GM21423 (cell line): ENCODE data around the gene CTDSPL.
"Not testable (repeated sequence)": the region's sequence is repeated elsewhere in the genome, so short reads cannot be mapped to it uniquely, and the experiment has no call there.

ENCODE experiments used
- ATAC-seq: cut with Tn5 transposase; IDR thresholded peaks from one replicate; pipeline ENCODE4 v1.9.1; 2021; ENCODE audit warnings: mild to moderate bottlenecking, moderate library complexity; ENCODE audit not compliant: unreplicated experiment

The CTDSPL gene

DNA sequence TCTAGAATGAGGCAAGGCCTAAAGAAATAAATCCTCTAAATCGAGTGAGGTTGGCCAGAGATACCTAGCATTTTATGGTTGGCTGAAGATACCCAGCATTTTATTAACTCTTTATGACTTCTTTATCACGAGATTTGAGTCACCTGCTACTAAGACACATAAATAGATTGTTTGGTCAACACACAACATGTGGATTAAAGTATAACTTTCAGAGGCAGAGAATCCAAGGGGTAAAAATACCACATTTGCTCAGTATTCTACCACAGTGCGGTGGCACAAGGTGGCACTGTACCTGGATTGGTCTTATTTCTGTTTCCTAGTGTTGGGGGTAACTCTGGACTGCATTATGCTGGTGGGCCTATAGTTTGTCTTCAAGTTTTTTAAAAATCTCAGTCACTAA is 102.0 kb downstream of the CTDSPL start:
- no peak for ATAC-seq

DNA sequence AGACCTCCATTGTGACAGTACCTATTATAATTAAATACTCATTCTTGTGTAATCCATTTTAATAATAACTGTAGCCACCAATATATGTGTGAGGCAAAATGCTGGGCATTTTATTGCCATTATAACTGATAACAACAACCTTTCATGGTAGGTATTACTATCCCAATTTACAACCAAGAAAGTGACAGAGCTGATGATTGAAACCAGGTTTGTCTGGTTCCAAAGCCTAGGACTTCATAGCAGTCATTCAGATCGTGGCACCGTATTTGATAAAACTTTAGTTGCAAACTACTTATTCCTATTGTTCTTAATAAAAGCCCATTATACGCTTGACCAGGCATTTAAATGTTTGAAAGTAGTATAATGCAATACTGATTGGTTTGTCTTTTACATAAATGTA is 102.5 kb downstream of the CTDSPL start:
- ATAC-seq = no peak

DNA sequence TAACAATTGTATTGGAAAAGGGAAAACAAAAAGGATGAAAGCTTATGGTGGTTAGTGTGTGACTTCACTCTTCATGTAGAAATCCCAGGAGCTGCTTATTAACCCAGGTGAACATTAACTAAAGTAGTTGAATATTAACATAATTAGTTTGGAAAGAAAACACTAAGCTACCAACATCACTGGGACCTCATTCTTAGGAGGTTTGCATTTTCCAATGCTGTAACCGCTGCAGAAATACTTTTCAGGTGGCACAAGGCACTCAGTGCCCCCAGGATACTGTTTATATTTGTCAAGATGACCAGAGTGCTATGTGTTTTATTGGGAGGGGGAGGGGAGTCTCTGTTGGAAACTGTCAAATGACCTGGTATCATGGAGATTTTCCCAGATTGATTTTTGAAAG is 103.0 kb downstream of the CTDSPL start:
- no peak for ATAC-seq

DNA sequence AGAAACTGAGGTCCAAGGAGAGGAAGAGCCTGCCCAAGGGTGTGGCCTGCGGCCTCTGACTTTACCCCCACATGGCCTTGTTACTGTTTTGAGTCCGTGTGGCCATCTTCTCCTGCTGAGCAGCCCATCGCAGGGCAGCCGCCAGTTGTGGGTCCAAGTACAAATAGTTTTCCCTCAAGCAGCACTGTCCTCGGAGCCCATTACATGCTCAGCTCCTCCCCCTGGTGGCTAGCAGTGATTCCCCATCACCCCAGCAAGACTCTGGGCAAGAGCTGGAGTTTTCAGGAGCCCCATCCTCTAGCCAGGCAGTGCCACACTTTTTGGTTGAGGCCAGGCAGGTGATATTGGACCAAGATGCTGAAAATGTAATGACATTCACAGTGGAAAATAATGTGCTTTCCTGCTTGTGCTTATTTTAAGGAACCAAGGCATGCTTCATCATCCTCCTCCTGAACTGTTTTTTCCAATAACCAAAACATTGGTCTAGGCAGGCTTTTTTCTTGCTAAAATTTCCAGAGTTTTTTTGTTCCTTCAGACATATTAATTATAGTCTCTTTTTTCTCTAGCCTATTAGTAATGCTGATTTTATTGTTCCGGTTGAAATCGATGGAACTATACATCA is 105.7 kb downstream of the CTDSPL start:
- peak; percentile 68 for ATAC-seq

DNA sequence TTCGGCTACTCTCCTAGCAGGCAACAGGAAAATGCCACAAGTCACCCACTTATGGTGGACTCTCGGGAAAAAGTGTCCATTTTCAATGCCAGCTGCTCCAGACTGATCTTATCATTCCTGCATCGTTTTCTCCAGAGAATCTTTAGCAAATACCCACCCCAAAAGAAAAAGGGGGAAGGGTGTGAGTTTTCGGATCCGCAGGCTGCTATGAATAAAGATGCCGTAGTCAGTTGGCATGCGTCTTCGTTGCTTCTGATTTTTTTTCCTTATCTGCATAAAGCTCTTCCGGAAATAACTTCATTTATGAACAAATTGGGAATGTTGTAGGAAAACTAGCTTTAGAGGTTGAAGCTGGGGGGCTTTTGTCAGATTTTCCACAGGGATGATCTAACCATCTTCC is 106.5 kb downstream of the CTDSPL start:
- no peak for ATAC-seq

DNA sequence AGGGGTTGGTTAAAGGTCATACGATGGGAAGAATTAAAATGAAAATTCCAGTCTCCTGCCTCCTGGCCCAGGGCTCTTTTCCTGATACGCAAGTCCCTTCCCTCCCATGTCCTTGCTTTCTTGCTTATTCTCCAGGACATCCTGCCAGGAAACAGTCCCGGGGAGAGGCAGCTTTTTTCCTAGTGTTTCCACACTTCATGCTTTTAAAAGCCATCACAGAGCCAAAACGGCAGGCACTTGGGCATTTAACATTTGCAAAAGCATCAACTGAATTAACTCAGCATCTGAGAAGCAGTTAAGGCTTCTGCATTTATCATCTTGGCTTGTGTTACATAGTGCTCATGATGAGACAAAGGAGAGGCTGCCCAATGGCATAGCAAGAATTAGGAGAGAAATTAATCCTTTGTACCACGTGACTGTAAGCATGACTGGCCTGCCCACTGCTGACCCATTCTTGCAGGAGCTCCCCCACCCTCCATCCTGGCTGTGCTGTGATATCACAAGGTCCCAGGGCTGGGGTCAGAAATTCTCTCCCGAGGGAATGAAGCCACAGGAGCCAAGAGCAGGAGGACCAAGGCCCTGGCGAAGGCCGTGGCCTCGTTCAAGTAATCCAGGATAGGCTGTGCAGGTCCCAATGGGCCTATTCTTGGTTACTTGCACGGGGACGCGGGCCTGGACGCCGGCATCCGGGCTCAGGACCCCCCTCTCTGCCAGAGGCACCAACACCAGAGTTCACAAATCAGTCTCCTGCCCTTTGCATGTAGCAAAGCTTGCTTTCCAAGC is 107.3 kb downstream of the CTDSPL start:
- no peak for ATAC-seq

DNA sequence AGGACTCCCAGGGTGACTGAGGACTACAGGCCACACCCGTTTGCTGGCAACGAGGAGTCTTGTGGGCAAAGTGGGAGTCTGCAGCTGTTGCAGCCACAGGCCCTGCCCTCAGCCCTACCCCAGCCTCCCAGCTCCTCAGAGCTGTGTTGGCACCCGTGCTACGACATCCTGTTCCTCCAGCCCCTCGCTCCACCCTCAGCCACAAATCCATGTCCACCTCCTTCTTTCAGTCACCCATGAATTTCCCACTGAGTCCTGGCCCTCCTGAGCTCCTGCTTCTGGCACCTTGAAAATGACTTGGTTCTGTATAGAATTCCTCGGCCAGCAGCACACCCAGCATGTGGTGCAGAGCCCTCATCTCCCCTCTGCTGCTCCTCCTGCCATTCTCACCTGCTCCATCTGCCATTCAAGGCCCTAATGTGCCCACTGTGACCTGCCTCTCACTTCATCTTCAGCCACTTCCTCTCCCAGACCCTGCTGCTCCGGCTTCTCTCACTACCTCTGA is 108.0 kb downstream of the CTDSPL start:
- ATAC-seq = no peak

DNA sequence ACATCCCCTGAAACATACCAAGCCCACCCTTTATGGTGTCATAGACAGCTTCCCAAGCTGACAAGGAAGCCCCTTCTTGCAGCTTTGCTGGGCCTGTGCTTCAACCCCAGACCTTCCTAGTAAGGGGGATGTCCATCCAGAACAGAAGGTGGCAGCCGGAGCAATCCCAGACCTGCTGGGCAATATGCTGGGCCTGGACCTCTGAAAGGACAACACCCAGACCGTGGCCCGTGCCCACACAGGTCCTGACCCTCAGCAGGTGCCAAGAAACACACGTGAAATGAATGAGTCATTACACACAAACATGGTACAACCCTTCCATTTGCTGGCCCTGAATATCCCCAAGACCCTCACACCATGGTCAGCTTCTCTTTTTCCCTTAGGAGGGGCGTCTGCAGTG is 109.1 kb downstream of the CTDSPL start:
- no peak for ATAC-seq

DNA sequence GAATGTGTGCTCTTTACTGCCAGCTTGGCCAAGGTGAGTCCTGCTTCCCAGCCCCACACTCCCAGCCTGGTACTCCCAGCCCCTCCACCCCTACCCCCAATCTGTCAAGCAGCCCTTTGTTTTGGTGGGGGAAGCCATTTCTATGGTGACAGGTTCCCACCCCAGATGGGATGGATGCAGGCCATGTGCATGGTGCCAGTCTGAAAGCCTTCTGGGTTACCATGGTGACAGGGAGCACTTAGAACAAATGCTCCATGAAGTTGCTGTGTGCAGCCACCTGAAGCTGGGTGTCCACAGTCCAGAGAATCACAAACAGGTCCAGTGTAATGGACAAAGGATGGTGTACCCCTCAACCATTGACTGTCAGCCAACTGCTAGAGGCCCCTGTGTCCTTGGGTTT is 109.8 kb downstream of the CTDSPL start:
- ATAC-seq = no peak

DNA sequence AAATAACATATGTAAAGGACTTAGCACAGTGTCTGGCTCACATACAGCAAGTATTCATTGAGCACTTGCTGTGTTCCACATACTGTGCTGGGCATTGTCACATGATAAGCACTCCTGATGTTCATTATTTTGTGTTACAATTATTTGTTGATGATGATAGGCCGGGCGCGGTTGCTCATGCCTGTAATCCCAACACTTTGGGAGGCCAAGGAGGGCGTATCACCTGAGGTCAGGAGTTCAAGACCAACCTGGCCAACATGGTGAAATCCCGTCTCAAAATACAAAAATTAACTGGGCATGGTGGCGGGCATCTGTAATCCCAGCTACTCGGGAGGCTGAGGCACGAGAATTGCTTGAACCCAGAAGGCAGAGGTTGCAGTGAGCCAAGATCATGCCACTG is 110.4 kb downstream of the CTDSPL start:
- ATAC-seq = not testable (repeated sequence)

DNA sequence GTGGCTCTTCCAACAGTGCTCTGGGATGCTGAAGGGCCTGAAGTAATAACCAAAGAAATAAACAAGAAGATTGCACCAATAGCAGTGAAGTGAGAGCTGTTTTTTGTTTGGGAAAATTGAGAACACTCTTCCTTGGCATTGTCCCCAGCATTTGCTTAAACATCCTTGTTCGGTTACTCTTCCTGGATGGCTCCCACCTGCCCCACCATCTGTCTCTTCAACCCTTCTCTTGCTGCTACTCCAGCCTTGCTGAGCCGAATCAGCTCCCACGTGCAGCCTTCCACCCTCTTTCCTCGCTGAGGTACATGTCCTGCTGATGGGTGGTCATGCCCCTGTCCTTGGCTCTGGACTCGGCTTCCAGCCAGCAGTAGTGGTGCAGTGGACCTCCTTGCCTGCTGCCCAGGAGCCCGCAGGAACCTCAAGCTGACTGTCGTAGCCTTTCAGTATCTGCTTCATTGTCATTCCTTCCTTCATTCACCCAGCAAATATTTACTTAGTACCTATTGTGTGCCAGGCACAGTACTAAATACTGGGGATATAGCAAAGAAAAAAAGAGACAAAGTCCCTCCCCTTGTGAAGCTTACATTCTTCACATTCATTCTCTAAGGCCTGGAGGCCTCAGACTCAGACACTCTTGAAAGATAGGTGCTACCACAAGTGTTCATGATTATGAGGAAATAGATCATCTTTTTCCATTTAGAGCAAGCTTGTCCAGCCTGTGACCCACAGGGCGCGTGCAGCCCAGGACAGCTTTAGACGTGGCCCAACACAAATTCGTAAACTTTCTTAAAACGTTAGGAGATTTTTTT is 111.8 kb downstream of the CTDSPL start:
- no peak for ATAC-seq

DNA sequence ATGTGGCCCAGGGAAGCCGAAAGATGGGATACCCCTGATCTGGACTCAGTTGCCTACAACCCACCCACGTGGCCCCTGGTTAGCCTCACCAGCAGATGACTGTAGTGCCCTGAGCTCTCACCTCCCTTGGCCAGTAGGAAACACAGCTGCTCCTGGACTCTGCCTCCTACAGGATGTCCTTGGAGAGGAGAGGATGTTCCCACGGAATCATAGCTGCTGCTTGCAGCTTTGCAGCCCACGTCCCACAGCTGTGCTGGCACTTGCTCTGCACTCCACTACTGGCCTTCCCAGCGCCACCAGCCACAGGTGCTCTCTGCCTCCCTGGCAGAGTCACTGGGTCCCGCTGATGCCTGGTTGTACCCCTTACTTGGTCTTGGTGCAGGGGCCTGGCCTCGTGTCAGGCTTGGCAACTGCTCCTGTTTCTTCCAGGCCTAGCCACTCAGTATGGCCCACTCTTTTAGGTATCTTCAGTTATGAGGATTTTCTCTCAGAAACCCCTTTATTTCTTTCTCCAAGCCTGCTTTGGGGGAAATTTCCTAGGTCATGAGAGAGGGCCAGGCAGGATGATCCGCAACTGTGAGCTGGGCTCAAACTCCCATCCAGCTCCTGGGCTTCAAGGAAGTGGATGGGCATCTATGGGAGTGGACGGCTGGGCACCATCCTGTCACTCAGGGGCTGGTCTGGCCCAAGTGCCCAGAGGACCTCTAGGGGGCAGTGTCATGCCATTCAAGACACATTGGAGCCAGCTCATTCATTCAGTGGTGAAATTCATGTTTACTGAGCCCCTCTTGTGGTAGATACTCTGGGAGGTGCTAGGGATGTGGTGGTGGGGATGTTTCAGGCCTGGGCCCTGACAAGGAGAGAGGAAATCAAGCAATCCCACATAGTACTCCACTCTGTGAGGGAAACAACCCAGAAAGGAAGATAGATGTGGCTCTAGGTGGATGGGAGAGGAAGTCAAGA is 112.7 kb downstream of the CTDSPL start:
- peak; percentile 78 for ATAC-seq

DNA sequence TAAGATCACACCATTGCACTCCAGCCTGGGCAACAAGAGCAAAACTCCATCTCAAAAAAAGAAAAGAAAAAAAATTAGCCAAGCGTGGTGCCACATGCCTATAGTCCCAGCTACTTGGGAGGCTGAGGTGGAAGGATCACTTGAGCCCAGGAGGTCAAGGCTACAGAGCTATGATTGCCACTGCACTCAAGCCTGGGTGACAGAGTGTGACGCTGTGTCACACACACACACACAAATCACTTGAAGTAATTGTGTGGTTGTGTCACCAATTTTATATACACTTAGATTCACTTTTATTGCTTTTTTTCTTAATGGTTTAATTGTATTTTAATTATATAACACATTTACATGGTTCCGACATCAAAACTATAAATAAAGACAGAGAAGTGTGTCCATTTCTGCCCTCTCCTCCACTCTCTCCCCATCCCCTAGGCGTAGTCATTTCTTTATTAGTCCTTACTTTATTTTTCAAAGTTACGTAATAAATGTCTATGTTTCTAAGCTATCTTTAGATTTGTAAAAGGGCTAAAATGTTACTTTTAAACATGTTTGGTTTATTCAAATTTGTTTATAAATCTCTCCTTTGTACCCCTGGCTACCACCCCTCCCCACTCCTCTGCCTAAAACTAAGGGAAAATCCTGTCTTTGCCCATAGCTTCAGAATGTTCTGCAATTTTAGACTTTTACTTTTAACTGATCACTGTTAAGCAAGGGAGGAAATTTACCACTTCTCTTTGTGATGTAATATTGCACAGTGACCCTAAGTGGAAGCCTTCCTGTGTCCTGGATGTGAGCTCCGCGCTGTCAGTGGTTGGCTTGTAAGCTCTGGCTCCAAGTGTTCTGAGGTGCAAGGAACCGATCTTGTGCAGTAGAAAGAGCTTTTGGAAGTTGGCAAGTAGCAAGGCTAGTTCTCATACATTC is 118.1 kb downstream of the CTDSPL start:
- no peak for ATAC-seq

DNA sequence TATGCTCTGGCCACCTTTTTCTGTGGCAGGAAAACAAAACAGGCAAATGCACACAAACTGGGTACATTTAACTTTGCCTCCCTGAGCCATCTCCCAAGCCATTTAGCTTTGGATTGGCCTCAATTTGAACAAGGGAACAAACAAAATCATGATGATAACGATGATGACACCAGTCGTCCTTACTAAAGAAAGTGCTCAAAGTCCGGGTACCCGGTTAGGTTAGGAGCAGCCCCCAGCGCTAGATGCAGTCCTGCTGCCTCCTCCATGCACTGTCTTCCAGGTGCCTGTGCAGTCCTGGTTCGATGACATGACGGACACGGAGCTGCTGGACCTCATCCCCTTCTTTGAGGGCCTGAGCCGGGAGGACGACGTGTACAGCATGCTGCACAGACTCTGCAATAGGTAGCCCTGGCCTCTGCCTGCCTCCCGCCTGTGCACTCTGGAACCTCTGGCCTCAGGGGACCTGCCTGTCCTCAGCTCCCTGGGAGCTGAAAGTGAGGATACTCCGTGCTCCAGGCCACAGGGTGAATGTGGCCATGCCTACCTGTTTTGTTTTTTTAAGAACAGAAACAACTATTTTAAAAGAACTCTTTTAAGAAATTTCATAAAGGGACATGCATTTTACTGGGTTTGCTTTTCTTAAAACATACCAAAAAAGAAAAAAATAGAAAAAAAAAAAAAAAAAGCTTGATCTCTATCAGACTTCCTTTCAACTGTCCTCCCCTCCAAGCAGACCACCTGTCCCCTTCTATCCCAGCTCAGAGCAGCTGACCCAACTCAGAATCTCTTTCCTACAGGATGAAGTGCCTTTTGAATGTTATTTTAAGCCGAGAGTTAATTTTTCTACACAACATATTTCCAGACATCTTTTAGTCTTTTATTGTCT is 119.0 kb downstream of the CTDSPL start:
- ATAC-seq = no peak

DNA sequence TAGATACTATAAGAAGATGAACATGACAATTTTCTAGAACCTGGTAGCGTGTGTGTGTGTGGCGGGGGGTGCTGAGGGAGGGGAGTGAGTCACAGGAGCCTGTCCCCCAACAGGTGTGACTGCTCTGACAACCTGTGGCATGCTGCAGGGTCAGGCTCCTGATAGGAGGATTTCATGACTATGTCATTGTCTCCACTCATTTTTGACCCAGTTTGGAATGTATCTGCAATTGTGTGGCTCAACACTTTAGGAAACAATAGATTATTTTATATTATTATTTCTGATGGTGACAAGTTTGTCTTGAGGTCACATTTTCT is 119.6 kb downstream of the CTDSPL start:
- no peak for ATAC-seq

DNA sequence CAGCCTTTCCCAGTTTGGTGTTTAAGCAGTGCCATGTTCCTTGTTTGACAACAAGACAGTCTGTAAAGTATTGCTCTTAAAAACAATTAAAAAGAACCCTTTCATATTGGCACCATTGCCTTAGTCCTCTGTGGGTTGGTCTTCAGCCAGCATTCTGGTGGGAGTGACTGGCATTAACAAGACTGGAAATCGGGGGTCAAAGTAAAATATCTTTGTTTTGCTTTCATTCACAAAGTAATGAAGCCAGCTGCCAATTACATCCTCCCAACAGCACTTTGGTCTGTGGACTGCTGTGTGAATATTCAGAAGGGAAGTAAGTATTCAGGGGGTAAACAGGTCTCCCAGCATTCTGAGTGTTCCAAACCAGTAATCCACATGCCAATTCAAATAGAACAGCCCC is 120.7 kb downstream of the CTDSPL start:
- no peak for ATAC-seq

DNA sequence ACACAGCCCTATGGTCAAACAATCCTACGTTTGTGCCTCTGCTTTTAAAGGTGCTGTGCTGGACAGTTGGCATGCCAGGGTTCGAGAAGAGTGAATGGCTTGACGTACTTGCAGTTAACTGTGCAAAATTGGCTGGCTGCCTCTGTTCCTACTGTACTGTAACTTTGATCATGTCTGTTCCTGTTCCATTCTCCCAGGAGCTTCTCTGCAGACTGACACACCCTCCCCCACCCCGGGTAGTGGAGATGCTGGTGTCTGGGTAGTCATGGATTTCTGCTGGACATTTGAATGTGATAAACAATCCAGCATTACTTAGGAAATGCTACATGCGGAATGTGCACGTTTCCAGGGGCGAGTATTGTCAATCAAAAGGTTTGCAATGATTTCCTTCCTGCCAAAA is 122.4 kb downstream of the CTDSPL start:
- no peak for ATAC-seq

DNA sequence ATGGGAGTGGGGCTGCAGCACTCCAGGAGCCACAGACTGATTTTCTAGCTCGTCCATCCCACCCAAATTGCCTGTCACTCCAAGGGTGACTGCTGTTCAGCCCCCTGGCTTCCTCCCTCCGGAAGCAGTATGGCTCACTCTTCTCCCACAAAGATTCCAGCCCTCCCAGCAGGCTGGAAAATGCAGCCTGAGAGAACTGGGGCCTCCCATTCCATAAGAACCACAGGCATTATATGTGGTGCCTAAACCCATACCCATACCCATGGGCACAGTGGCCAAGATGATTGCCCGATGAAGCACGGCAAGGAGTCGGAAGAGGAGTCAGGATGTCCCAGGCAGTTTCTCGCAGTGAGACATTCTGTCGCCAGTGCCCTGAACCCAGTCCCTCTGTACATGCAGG is 122.9 kb downstream of the CTDSPL start:
- ATAC-seq = no peak
